ENCODE results near the gene PIK3C3.

Gene PIK3C3

DNA sequence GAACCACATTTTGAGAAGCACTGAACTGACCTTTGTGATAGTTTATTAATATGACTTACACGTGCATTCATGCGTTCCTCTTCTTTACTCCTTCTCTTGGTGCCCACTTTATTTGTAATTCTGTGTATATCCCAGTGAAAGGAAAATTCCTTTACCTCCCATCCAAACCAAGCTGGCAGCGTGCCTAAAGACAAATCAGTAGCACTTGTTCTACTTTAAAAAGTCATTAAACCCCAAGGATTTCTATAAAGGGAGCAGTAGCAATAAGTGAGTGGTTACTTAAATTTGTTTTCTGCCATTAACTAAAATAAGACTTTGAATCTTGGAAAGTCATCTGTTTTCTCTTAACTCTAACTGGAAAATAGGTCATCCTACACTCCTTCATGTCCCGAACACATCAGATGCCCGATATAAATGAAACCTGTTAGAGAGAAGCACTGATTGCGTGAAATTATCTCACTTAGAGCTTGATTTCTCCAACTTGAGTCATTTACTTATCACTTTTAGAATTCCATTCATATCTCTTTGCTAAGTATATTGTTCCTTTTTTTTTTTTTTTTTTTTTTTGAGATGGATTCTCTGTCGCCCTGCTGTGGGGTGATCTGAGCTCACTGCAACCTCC lies 10.7 kb downstream of the PIK3C3 start:
- Histone ChIP-seq H3K36me3 (ENCODE audit: control insufficient read depth in 2 of 2, insufficient read depth in 2 of 2, low read length in 2 of 2) (peaks cover 2 to 12% of the 10 kb centered on the region in 2 donors), H3K9me3 (ENCODE audit: control insufficient read depth in 2 of 2, low read length in 2 of 2) (no peaks in the 10 kb centered on the region), H3K4me1 (ENCODE audit: control insufficient read depth, insufficient read depth, low read length) (peaks cover 7% of the 10 kb centered on the region), H3K27me3 (ENCODE audit: control insufficient read depth in 1 of 2, insufficient read depth in 2 of 2, low read length in 2 of 2) (no peaks in the 10 kb centered on the region), H3K27ac (ENCODE audit: low read length) (no peak overlapping the region), H3K9ac (ENCODE audit: low read length in 2 of 2) (no peak overlapping the region), H3K4me3 (ENCODE audit: low read length in 2 of 2) (no peak overlapping the region)

DNA sequence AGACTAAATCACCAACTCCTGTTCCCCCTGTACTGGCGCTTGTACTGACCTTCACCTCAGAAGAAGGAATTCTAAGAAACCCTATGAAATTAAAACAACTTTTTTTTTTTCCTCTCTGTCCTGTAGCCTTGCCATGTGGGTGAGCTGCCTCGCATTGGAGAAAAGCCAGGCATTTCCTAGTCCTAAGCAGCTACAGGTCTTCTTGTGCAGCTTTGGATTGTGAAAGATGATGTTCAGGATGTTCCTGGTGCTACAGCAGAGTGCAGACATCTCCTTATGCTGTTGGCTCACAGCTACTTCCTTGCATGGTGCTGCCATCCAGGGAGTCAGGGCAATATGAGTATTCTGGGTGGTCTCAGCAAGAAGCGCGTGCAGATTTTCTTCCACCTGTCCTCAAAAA lies 11.9 kb downstream of the PIK3C3 start:
- Histone ChIP-seq H3K9ac (ENCODE audit: low read length in 2 of 2) (no peak overlapping the region), H3K27ac (ENCODE audit: low read length) (no peak overlapping the region), H3K4me1 (ENCODE audit: control insufficient read depth, insufficient read depth, low read length) (peaks cover 7% of the 10 kb centered on the region), H3K36me3 (ENCODE audit: control insufficient read depth in 2 of 2, insufficient read depth in 2 of 2, low read length in 2 of 2) (peaks cover 8 to 13% of the 10 kb centered on the region in 2 donors), H3K9me3 (ENCODE audit: control insufficient read depth in 2 of 2, low read length in 2 of 2) (no peaks in the 10 kb centered on the region), H3K4me3 (ENCODE audit: low read length in 2 of 2) (no peak overlapping the region), H3K27me3 (ENCODE audit: control insufficient read depth in 1 of 2, insufficient read depth in 2 of 2, low read length in 2 of 2) (no peaks in the 10 kb centered on the region)

DNA sequence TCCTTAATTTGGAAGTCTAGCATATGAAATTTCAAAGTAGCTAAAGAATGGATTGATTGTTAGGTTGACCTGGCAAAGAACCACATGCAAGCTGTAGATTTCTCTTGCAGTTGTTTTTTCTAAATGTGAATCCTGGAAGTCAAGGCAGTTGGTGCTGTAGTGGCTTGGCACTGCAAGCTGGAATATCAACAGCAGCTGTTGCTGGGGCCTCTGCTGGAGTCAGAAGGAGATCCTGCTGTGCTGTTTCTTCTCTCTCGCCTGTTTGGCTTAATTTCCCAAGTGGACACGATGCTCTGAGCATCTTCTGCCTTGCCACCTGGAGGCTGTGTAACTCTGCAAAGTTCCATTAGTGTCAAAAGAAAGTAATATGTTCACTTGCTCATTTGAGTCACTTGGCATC lies 12.6 kb downstream of the PIK3C3 start:
- Histone ChIP-seq H3K36me3 (ENCODE audit: control insufficient read depth in 2 of 2, insufficient read depth in 2 of 2, low read length in 2 of 2) (peaks cover 7 to 13% of the 10 kb centered on the region in 2 donors), H3K27ac (ENCODE audit: low read length) (no peak overlapping the region), H3K9ac (ENCODE audit: low read length in 2 of 2) (no peak overlapping the region)

DNA sequence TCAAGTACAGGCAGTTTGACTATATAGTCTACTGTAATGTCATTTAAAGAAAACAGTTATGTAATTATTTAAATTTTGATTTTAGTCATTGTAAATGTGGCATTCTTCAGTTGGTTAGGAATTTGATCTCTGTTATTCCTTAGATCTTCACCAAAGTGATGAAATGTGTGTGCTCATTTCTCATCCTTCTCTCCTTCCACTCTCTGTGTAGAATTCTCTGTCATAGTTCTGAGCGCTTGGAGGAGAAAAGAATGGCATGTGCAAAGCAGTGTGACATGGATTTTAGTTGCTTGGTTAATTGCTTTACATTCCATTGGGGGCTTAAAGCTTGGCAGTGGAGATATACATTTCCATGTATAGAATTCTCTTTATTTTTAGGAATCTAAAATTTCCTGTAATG lies 14.8 kb downstream of the PIK3C3 start:
- no peak overlapping the region for H3K27ac ChIP-seq (ENCODE audit: low read length)
- H3K4me1 ChIP-seq (ENCODE audit: control insufficient read depth, insufficient read depth, low read length), result peaks cover 7% of the 10 kb centered on the region
- H3K27me3 ChIP-seq (ENCODE audit: control insufficient read depth in 1 of 2, insufficient read depth in 2 of 2, low read length in 2 of 2), result no peaks in the 10 kb centered on the region

More for the DNA sequence above, 12.6 kb downstream of the PIK3C3 start:
- no peaks in the 10 kb centered on the region for H3K9me3 ChIP-seq (ENCODE audit: control insufficient read depth in 2 of 2, low read length in 2 of 2)
- no peak overlapping the region for H3K4me3 ChIP-seq (ENCODE audit: low read length in 2 of 2)
- H3K27me3 ChIP-seq (ENCODE audit: control insufficient read depth in 1 of 2, insufficient read depth in 2 of 2, low read length in 2 of 2), result no peaks in the 10 kb centered on the region
- H3K4me1 ChIP-seq (ENCODE audit: control insufficient read depth, insufficient read depth, low read length), result peaks cover 7% of the 10 kb centered on the region

DNA sequence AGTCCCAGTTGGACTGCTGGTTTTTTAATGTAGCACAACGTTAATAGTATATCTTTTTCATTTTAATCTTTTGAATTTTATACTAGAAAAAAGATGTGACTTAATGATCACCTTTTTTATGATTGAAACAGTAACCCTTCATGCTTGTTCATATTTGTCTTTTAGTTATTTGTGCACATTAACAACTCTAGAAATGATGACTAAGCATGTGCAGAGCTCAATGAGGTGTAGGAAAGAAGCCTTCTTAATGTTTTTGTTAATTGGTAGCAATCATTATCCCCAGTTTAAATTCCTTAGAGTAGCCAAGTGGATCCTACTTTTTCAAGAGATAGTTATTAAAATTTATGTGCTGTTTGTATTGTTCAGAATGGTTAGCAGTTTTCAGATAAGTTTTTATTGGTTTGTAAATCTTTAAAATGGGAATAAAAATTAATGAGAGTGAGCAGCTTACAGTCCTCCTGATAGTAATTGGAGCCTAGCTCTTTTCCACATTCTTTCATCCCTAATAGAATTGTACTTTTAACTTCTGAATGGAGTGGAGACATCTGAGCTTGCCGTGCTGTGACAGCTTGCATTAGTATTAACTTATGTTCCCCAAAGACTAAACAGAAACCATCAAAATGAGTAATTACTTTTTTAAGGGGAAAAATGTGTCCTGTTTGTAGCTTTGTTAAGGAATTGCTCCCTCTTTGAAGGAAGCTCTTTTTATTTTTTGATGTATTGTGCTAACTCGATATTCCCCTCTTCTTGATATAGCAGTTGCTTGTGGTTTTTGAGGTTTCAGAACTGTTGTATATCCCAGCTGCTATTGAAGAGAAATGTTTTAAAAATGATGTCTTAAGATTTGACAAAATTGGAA lies 17.3 kb downstream of the PIK3C3 start:
- H3K27ac ChIP-seq (ENCODE audit: low read length), result no peak overlapping the region
- H3K4me3 ChIP-seq (ENCODE audit: low read length in 2 of 2), result no peak overlapping the region
- H3K36me3 ChIP-seq (ENCODE audit: control insufficient read depth in 2 of 2, insufficient read depth in 2 of 2, low read length in 2 of 2), result peaks cover 4 to 7% of the 10 kb centered on the region in 2 donors
- H3K9me3 ChIP-seq (ENCODE audit: control insufficient read depth in 2 of 2, low read length in 2 of 2), result no peaks in the 10 kb centered on the region
- no peak overlapping the region for H3K9ac ChIP-seq (ENCODE audit: low read length in 2 of 2)
- H3K27me3 ChIP-seq (ENCODE audit: control insufficient read depth in 1 of 2, insufficient read depth in 2 of 2, low read length in 2 of 2), result no peaks in the 10 kb centered on the region
- H3K4me1 ChIP-seq (ENCODE audit: control insufficient read depth, insufficient read depth, low read length), result peaks cover under 1% of the 10 kb centered on the region

More for the DNA sequence above, 14.8 kb downstream of the PIK3C3 start:
- Histone ChIP-seq H3K9ac (ENCODE audit: low read length in 2 of 2) (no peak overlapping the region), H3K4me3 (ENCODE audit: low read length in 2 of 2) (no peak overlapping the region), H3K9me3 (ENCODE audit: control insufficient read depth in 2 of 2, low read length in 2 of 2) (no peaks in the 10 kb centered on the region), H3K36me3 (ENCODE audit: control insufficient read depth in 2 of 2, insufficient read depth in 2 of 2, low read length in 2 of 2) (peaks cover 7 to 10% of the 10 kb centered on the region in 2 donors)

DNA sequence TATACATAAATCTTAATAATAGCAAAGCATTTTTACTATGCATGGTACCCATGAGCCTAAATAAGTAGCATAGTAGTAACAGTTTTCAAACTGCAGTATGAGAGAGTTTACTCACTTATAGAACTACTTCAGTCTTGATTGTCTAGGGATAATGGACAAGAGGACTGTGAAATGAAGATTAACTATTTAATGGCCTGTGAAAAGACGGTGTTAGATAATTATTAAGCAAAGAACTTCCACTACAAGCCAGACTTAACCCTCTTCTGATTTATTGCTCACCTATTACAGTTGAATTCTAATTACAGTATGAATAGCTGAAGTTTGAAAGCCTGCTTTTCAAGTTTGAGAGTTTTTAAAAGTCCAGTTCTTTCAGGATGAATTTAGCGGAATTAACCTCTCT lies 18.9 kb downstream of the PIK3C3 start:
- H3K27ac ChIP-seq (ENCODE audit: low read length), result no peak overlapping the region
- H3K9me3 ChIP-seq (ENCODE audit: control insufficient read depth in 2 of 2, low read length in 2 of 2), result no peaks in the 10 kb centered on the region
- H3K4me3 ChIP-seq (ENCODE audit: low read length in 2 of 2), result no peak overlapping the region
- H3K27me3 ChIP-seq (ENCODE audit: control insufficient read depth in 1 of 2, insufficient read depth in 2 of 2, low read length in 2 of 2), result no peaks in the 10 kb centered on the region
- H3K9ac ChIP-seq (ENCODE audit: low read length in 2 of 2), result no peak overlapping the region
- no peaks in the 10 kb centered on the region for H3K4me1 ChIP-seq (ENCODE audit: control insufficient read depth, insufficient read depth, low read length)
- H3K36me3 ChIP-seq (ENCODE audit: control insufficient read depth in 2 of 2, insufficient read depth in 2 of 2, low read length in 2 of 2), result peaks cover 4 to 7% of the 10 kb centered on the region in 2 donors

DNA sequence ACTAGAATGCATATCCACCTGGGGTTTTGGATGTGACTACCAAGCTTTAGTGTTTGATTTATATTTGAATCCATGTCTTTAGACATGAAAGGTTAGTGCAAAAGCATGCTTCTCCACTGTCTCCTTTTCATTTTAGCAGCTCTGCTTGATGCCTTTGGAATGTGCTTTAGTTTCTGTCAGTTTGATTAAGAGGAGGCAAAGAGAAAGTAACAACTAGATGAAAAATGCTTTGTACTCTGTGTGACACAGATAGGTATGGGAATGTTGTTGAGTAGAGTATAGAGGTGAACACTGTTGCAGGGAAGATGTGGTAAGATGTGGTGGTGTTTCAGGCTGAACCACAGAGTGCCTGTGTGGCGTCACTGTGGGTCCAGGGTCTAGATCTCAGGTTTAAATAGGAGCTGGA lies 19.8 kb downstream of the PIK3C3 start:
- Histone ChIP-seq H3K4me1 (ENCODE audit: control insufficient read depth, insufficient read depth, low read length) (no peaks in the 10 kb centered on the region), H3K9ac (ENCODE audit: low read length in 2 of 2) (no peak overlapping the region), H3K9me3 (ENCODE audit: control insufficient read depth in 2 of 2, low read length in 2 of 2) (no peaks in the 10 kb centered on the region), H3K27me3 (ENCODE audit: control insufficient read depth in 1 of 2, insufficient read depth in 2 of 2, low read length in 2 of 2) (no peaks in the 10 kb centered on the region), H3K4me3 (ENCODE audit: low read length in 2 of 2) (no peak overlapping the region), H3K27ac (ENCODE audit: low read length) (no peak overlapping the region), H3K36me3 (ENCODE audit: control insufficient read depth in 2 of 2, insufficient read depth in 2 of 2, low read length in 2 of 2) (peaks cover 4 to 7% of the 10 kb centered on the region in 2 donors)

DNA sequence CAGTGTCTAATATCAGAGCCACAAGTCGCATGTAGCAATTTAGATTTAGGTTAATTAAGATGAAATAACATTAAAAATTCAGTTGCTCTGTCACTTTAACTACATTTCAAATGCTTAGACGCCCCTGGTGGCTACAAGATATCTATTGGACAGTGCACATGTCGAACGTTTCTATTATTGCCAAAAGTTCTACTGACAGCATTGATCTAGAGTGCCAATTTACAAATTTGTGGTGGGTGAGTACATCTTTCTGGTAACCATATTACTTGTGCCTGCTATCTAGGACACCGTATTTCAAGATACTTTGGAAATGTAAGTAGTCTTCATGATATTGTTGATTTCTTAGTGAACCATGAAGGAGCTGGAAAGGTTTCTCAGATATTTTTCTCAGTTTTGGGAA lies 20.2 kb downstream of the PIK3C3 start:
- Histone ChIP-seq H3K36me3 (ENCODE audit: control insufficient read depth in 2 of 2, insufficient read depth in 2 of 2, low read length in 2 of 2) (peaks cover 4 to 7% of the 10 kb centered on the region in 2 donors), H3K27me3 (ENCODE audit: control insufficient read depth in 1 of 2, insufficient read depth in 2 of 2, low read length in 2 of 2) (no peaks in the 10 kb centered on the region), H3K9ac (ENCODE audit: low read length in 2 of 2) (no peak overlapping the region), H3K9me3 (ENCODE audit: control insufficient read depth in 2 of 2, low read length in 2 of 2) (no peaks in the 10 kb centered on the region), H3K4me3 (ENCODE audit: low read length in 2 of 2) (no peak overlapping the region), H3K4me1 (ENCODE audit: control insufficient read depth, insufficient read depth, low read length) (no peaks in the 10 kb centered on the region), H3K27ac (ENCODE audit: low read length) (no peak overlapping the region)

DNA sequence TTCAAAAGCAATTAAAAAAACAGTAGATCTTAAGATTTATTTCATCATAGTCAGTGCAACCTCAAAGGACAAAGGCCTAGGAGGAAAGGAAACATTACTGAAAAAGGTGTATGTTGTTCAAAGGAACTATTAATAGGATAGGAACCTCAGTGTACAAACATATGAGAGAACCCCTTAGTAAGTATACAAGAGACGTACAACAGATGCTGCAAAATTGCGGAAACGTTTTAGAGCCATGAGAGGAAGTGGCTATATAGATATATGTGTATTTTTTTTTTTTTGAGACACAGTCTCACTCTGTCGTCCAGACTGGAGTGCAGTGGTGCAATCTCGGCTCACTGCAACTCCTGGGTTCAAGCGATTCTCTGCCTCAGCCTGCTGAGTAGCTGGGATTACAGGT lies 22.2 kb downstream of the PIK3C3 start:
- H3K36me3 ChIP-seq (ENCODE audit: control insufficient read depth in 2 of 2, insufficient read depth in 2 of 2, low read length in 2 of 2), result no peaks in the 10 kb centered on the region
- no peaks in the 10 kb centered on the region for H3K4me1 ChIP-seq (ENCODE audit: control insufficient read depth, insufficient read depth, low read length)

DNA sequence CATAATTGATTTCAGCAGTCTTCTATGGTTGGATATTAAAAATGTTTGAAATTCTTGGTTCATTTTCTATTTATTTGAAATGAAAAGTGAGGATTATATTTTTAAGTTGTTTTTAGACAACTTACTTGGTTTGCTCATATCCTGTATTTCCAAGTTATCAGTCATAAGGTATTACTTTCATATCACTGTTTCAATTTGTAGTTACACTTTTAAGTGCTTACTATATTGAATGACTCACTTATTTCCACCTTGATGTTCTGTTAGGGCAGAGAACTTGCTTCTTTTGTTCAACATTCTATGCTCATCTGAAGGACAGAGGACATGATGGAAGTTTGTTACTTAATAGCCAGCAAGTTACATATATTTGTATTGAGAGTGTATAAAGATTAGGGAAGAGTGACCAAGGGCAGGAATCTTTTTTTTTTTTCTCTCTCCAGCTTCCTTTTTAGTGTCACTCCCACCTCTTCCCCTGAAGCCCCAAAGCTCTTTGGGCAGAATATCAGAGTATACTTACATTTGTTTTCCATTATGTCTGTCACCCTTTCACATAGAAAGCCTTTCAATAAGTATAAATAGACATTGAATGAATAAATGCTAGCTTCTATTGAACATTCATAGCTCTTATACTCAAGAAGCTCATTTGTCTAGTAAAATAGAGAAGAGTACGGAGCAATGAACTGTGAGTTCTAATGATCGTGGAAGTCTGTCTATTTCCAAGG lies 28.1 kb downstream of the PIK3C3 start:
- H3K9ac ChIP-seq (ENCODE audit: low read length in 2 of 2), result no peak overlapping the region
- no peak overlapping the region for H3K27ac ChIP-seq (ENCODE audit: low read length)
- no peaks in the 10 kb centered on the region for H3K36me3 ChIP-seq (ENCODE audit: control insufficient read depth in 2 of 2, insufficient read depth in 2 of 2, low read length in 2 of 2)
- H3K27me3 ChIP-seq (ENCODE audit: control insufficient read depth in 1 of 2, insufficient read depth in 2 of 2, low read length in 2 of 2), result no peaks in the 10 kb centered on the region
- H3K9me3 ChIP-seq (ENCODE audit: control insufficient read depth in 2 of 2, low read length in 2 of 2), result no peaks in the 10 kb centered on the region
- H3K4me1 ChIP-seq (ENCODE audit: control insufficient read depth, insufficient read depth, low read length), result no peaks in the 10 kb centered on the region
- H3K4me3 ChIP-seq (ENCODE audit: low read length in 2 of 2), result no peak overlapping the region

More for the DNA sequence above, 22.2 kb downstream of the PIK3C3 start:
- H3K4me3 ChIP-seq (ENCODE audit: low read length in 2 of 2), result no peak overlapping the region
- H3K27me3 ChIP-seq (ENCODE audit: control insufficient read depth in 1 of 2, insufficient read depth in 2 of 2, low read length in 2 of 2), result no peaks in the 10 kb centered on the region
- no peak overlapping the region for H3K27ac ChIP-seq (ENCODE audit: low read length)
- no peak overlapping the region for H3K9ac ChIP-seq (ENCODE audit: low read length in 2 of 2)
- H3K9me3 ChIP-seq (ENCODE audit: control insufficient read depth in 2 of 2, low read length in 2 of 2), result no peaks in the 10 kb centered on the region

Data from stomach smooth muscle (tissue), 2 donors.